Right lobe of liver (tissue), 4 donors: ENCODE measurements around the gene GNPDA1.

Experiments
- POLR2A ChIP-seq: fragments of 450-650 bp; IDR thresholded peaks from one replicate; pipeline ENCODE4 v1.6.1; 2017; ENCODE audit warnings: antibody characterized with exemption, mild to moderate bottlenecking
- TF ChIP-seq, protein P1 (sequence below), 4 donors: fragments of 200-600 bp in 3 of 4; fragments of 450-650 bp in 1 of 4; IDR thresholded peaks; one replicate each; pipeline versions ENCODE4 v1.5.1 to v1.8.0; 2016 to 2022; ENCODE audit warnings: antibody characterized with exemption in 4 of 4, mild to moderate bottlenecking in 2 of 4
- donor health status: DM: no; HTN: no; CAD: no.
- donor health status: DM: no; HTN: no; CAD: no.
- donor health status: DM: no; HTN: yes; CAD: no.

DNA sequence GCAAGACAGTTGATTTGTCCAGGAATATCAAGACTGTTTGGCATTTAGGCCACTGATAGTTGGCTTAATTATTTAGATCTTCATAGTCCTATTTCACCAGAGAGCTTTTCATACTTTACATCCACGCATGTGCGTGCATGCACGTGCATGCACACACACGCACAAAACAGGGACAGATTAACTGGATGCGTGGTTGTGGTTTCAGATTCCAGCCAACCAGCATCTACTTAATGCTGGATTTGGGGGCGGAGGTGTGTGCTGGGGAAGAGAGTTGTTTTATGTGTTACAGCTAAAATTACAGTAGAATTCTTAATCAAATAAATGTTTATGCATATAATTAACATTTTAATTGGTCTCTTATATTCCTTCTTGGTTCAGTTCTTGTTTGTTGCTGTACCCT, 36.7 kb downstream of the GNPDA1 start:
- TF ChIP-seq, protein P1, sequence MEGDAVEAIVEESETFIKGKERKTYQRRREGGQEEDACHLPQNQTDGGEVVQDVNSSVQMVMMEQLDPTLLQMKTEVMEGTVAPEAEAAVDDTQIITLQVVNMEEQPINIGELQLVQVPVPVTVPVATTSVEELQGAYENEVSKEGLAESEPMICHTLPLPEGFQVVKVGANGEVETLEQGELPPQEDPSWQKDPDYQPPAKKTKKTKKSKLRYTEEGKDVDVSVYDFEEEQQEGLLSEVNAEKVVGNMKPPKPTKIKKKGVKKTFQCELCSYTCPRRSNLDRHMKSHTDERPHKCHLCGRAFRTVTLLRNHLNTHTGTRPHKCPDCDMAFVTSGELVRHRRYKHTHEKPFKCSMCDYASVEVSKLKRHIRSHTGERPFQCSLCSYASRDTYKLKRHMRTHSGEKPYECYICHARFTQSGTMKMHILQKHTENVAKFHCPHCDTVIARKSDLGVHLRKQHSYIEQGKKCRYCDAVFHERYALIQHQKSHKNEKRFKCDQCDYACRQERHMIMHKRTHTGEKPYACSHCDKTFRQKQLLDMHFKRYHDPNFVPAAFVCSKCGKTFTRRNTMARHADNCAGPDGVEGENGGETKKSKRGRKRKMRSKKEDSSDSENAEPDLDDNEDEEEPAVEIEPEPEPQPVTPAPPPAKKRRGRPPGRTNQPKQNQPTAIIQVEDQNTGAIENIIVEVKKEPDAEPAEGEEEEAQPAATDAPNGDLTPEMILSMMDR (IDR thresholded peaks at IDR 0.05), result no peak
- no peak for TF ChIP-seq POLR2A
